ENCODE results near the gene LAMB3. TPM values are rescaled to one million over a fixed set of nuclear protein-coding genes. Genes with fewer than 3 reads are reported as not detected.

The LAMB3 gene
- total and polyA plus RNA-seq, 10 of the 15 experiments (the other 5 are each of a cell fraction or from before 2014, with no cell fraction given) = 0.04 to 1.8 (median 0.10) TPM; not detected in 1

DNA sequence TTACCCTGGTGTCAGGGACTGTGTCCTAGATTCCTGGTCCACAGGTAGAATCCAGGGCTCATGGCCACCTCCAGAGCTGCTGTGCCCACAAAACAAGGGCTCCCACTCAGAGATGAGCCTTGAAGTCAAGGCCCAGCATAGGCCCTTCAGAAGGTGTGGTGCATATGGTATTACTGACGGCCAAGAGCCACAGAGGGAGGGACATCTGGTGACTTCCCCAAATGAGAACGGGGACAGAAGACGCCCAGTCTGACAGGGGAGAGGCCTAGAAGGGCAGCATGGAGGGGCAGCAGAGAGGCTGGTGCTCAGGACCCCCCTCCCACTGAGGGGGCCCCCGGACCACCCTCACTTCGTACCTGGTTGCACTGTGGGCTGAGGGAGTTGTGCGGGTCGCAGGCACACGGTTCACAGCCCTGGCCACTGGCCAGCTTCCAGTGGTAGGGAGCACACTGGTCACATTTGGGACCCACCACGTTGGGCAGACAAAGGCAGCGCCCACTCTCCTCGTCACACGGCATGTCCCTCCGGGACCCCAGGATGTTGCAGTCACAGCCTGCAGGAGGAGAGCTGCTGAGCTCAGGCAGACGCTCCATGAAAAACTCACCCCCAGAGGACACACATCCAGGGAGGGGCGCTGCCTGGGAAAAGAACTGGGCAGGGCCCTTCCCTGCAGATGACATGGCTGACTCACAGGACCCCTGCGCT, 25.0 kb downstream of the LAMB3 start:
- intact Hi-C loops (cut with micrococcal nuclease; ENCODE audit: unreplicated experiment) (loop anchor here (1.0 to 5.0 kb wide), 5 partner anchors 24 to 120 kb away; no protein-coding TSS in a partner anchor), in situ Hi-C loops (cut with MboI) (loop anchor here (10.0 kb wide), 1 partner anchor 52 kb away; no protein-coding TSS in a partner anchor)
- ChIA-PET RAD21 (ENCODE audit: unreplicated experiment) (interaction anchor here (0.8 to 2.4 kb wide), 15 partner anchors 8 to 62 kb away, joined by 3 to 22 read pairs (median 5); no protein-coding TSS in a partner anchor), POLR2A (no interaction called here), CTCF (interaction anchor here (0.6 to 13.9 kb wide), 32 partner anchors 8 to 121 kb away, joined by 3 to 211 read pairs (median 5); partner anchors contain the start of gene G0S2), SMC1A (ENCODE audit: uncharacterized antibody, unreplicated experiment) (interaction anchor here (0.7 to 2.4 kb wide), 12 partner anchors 8 to 66 kb away, joined by 3 to 12 read pairs (median 3); no protein-coding TSS in a partner anchor)
- H3K9me3 ChIP-seq (replicated peaks; ENCODE audit: control insufficient read depth, insufficient read depth, low read length) = no peaks in the 10 kb centered on the region
- no peak for DNase-seq (ENCODE audit: low read depth, low spot score)
- no peaks in the 10 kb centered on the region for H4K20me1 ChIP-seq (ENCODE audit: control insufficient read depth, insufficient read depth)
- no peak overlapping the region for H2AFZ ChIP-seq (ENCODE audit: control insufficient read depth, low read depth, low read length)
- H3K4me3 ChIP-seq = no peak overlapping the region
- H3K4me2 ChIP-seq (ENCODE audit: control insufficient read depth, insufficient read depth) = no peak overlapping the region
- no peaks in the 10 kb centered on the region for H3K36me3 ChIP-seq (ENCODE audit: control insufficient read depth in 2 of 2, insufficient read depth in 2 of 2, low read length in 1 of 2)
- H3K9ac ChIP-seq (ENCODE audit: control insufficient read depth, insufficient read depth, low read length) = no peak overlapping the region
- no peak for FAIRE-seq
- H3K4me1 ChIP-seq (ENCODE audit: control insufficient read depth, insufficient read depth, low read length) = no peaks in the 10 kb centered on the region
- ATAC-seq = peak; percentile 8; the same call in 2 of the 3 replicates
- BruUV-seq (replicated peaks) = no TSS peak
- 29% methylated on average over 16 of the region's 16 CpGs for WGBS (ENCODE audit: insufficient coverage, insufficient replicate concordance, low lambda C conversion rate, missing lambda C conversion rate)
- H3K79me2 ChIP-seq (ENCODE audit: control insufficient read depth, insufficient read depth, low read length) = no peaks in the 10 kb centered on the region
- H3K27me3 ChIP-seq (replicated peaks in 1 of 2; ENCODE audit: control insufficient read depth in 2 of 2, insufficient read depth in 2 of 2, low read length in 1 of 2) = no peaks in the 10 kb centered on the region
- H3K27ac ChIP-seq (ENCODE audit: control insufficient read depth, insufficient read depth) = no peak overlapping the region
- TF ChIP-seq USF2 (IDR thresholded peaks at IDR 0.05; ENCODE audit: borderline replicate concordance, low read depth, low read length) = no peak
- TF ChIP-seq ZNF687 (IDR thresholded peaks at IDR 0.05) = no peak
- TF ChIP-seq, protein P1, sequence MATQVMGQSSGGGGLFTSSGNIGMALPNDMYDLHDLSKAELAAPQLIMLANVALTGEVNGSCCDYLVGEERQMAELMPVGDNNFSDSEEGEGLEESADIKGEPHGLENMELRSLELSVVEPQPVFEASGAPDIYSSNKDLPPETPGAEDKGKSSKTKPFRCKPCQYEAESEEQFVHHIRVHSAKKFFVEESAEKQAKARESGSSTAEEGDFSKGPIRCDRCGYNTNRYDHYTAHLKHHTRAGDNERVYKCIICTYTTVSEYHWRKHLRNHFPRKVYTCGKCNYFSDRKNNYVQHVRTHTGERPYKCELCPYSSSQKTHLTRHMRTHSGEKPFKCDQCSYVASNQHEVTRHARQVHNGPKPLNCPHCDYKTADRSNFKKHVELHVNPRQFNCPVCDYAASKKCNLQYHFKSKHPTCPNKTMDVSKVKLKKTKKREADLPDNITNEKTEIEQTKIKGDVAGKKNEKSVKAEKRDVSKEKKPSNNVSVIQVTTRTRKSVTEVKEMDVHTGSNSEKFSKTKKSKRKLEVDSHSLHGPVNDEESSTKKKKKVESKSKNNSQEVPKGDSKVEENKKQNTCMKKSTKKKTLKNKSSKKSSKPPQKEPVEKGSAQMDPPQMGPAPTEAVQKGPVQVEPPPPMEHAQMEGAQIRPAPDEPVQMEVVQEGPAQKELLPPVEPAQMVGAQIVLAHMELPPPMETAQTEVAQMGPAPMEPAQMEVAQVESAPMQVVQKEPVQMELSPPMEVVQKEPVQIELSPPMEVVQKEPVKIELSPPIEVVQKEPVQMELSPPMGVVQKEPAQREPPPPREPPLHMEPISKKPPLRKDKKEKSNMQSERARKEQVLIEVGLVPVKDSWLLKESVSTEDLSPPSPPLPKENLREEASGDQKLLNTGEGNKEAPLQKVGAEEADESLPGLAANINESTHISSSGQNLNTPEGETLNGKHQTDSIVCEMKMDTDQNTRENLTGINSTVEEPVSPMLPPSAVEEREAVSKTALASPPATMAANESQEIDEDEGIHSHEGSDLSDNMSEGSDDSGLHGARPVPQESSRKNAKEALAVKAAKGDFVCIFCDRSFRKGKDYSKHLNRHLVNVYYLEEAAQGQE (IDR thresholded peaks at IDR 0.05; ENCODE audit: low read depth, low read length) = no peak
- no peak for TF ChIP-seq RUNX3 (IDR thresholded peaks at IDR 0.05; ENCODE audit: low read length)
- TF ChIP-seq SPI1 (IDR thresholded peaks at IDR 0.05; ENCODE audit: borderline replicate concordance, insufficient read depth, low read depth, low read length) = no peak
- TF ChIP-seq CBX5 (IDR thresholded peaks at IDR 0.05; ENCODE audit: low read depth) = no peak
- no peak for TF ChIP-seq ZZZ3 (IDR thresholded peaks at IDR 0.05; ENCODE audit: control insufficient read depth, insufficient read length, low read depth)
- TF ChIP-seq, protein P2, sequence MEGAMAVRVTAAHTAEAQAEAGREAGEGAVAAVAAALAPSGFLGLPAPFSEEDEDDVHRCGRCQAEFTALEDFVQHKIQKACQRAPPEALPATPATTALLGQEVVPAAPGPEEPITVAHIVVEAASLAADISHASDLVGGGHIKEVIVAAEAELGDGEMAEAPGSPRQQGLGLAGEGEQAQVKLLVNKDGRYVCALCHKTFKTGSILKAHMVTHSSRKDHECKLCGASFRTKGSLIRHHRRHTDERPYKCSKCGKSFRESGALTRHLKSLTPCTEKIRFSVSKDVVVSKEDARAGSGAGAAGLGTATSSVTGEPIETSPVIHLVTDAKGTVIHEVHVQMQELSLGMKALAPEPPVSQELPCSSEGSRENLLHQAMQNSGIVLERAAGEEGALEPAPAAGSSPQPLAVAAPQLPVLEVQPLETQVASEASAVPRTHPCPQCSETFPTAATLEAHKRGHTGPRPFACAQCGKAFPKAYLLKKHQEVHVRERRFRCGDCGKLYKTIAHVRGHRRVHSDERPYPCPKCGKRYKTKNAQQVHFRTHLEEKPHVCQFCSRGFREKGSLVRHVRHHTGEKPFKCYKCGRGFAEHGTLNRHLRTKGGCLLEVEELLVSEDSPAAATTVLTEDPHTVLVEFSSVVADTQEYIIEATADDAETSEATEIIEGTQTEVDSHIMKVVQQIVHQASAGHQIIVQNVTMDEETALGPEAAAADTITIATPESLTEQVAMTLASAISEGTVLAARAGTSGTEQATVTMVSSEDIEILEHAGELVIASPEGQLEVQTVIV (IDR thresholded peaks at IDR 0.05; ENCODE audit: borderline replicate concordance, partially characterized antibody) = no peak
- no peak for TF ChIP-seq MTA2 (IDR thresholded peaks at IDR 0.05; ENCODE audit: low read depth)
- no peak for TF ChIP-seq CHD1 (IDR thresholded peaks at IDR 0.05; ENCODE audit: low read depth, low read length)
- no peak for TF ChIP-seq MEF2A (IDR thresholded peaks at IDR 0.05; ENCODE audit: insufficient read depth, low read depth, low read length)
